ENCODE results near the gene XPR1.
"Not testable (repeated sequence)": the region's sequence is repeated elsewhere in the genome, so short reads cannot be mapped to it uniquely, and the experiment has no call there.

The XPR1 gene

DNA sequence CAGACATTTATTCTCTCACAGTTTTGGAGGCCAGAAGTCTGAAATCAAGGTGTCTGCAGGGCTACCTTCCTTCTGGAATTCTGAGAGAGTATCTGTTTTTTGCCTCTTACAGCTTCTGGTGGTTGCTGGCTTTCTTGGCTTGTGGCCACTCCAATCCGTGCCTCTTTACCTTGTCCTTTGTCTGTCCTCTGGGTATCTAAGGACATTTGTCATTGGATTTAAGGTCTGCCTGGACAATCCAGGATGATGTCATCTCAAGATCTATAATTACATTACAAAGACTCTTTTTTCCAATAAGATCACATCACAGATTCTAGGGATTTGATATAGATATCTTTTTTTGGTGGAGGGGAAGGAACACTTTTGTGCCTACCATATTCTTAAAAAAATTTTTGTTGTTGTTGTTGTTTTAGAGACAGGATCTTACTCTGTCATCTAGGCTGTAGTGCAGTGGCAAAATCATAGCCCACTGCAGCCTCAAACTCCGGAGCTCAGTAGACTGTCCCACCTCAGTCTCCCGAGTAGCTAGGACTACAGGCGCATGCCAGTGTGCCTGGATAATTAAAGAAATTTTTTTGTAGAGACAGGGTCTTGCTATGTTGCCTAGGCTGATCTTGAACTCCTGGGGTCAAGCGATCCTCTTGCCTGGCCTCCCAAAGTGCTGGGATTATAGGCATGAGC lies 61.9 kb downstream of the XPR1 start:
- DNase-seq: no peak
- intact Hi-C loops (cut with DNase I): no loop called here

DNA sequence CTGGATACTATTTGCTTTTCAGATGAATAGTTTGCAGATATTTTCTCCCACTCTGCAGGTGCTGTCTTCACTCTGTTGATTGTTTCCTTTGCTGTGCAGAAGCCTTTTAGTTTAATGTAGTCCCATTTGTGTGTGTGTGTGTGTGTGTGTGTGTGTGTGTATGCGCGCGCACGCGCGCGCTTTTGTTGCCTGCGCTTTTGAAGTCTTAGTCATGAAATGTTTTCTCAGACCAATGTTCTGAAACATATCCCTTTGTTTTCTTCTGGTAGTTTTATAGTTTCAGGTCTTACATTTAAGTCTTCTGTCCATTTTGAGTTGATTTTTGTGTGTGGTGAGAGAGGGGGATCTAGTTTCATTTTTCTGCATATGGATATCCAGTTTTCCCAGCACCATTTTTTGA lies 63.5 kb downstream of the XPR1 start:
- no peak for DNase-seq
- intact Hi-C loops (cut with DNase I): no loop called here

DNA sequence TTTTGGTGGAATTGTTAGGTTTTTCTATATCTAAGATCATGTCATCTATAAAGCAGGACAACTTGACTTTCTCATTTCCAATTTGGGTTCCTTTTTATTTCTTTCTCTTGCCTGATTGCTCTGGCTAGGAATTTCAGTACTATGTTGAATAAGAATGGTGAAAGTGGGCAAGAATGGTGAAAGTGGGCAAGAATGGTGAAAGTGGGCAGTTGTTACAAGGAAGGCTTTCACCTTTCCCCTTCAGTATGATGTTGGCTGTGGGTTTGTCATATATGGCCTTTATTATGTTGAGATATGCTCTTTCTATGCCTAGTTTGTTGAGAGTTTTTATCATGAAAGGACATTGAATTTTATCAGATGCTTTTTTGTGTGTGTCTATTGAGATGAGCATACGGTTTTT lies 64.5 kb downstream of the XPR1 start:
- intact Hi-C loops (cut with DNase I): no loop called here
- no peak for DNase-seq

DNA sequence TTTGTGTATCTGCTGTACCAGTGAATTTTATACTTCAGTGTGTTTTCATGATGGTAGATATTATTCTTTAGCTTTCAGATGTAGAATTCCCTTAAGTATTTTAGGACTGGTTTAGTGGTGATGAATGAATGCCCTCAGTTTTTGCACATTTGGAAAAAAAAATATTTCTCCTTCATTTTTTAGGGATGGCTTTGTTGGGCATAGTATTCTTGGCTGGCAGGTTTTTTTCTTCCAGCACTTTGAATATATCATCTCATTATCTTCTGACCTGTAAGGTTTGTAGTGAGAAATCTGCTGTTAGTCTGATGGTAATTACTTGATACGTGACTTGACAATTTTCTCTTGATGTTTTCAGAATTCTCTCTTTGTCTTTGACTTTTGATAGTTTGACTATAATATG lies 66.8 kb downstream of the XPR1 start:
- DNase-seq: no peak
- intact Hi-C loops (cut with DNase I): no loop called here

DNA sequence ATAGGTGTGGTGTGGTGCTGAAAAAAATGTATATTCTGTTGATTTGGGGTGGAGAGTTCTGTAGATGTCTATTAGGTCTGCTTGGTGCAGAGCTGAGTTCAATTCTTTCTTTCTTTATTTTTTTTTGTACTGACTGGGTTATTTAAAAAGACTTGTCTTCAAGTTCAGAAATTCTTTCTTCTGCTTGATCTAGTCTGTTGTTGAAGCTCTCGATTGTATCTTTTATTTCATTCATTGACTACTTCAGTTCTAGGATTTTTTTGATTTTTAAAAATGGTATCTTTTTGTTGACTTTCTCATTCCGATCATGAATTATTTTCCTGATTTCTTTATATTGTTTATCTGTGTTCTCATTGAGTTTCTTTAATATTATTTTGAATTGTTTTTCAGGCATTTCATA lies 70.6 kb downstream of the XPR1 start:
- intact Hi-C loops (cut with DNase I); DNase-seq: not testable (repeated sequence)

DNA sequence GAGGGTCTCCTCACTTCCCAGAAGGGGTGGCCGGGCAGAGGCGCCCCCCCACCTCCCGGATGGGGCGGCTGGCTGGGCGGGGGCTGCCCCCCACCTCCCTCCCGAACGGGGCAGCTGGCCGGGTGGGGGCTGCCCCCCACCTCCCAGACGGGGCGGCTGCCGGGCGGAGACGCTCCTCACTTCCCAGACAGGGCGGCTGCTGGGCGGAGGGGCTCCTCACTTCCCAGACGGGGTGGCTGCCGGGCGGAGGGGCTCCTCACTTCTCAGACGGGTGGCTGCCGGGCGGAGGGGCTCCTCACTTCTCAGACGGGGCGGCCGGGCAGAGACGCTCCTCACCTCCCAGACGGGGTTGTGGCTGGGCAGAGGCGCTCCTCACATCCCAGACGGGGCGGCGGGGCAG lies 78.9 kb downstream of the XPR1 start:
- DNase-seq; intact Hi-C loops (cut with DNase I): not testable (repeated sequence)

DNA sequence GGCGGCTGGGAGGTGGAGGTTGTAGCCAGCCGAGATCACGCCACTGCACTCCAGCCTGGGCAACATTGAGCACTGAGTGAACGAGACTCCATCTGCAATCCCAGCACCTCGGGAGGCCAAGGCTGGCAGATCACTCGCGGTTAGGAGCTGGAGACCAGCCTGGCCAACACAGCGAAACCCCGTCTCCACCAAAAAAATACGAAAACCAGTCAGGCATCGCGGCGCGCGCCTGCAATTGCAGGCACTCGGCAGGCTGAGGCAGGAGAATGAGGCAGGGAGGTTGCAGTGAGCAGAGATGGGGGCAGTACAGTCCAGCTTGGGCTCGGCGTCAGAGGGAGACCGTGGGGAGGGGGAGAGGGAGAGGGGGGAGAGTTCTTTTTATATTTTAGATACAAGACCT lies 79.4 kb downstream of the XPR1 start:
- intact Hi-C loops (cut with DNase I); DNase-seq: not testable (repeated sequence)

DNA sequence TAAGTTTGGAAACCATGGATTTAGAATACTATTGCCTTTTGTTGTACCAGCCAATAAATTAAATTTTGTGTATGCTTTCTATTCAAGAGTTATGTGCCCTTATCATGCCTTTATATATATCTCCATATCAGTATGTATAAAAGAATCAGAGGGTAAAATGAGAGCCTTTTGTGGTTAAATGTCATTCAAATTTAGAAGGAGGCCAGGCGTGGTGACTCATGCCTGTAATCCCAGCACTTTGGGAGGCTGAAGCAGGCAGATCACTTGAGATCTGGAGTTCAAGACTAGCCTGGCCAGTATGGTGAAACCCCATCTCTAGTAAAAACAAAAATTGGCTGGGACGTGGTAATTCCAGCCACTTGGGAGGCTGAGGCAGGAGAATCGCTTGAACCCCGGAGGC lies 88.9 kb downstream of the XPR1 start:
- DNase-seq: no peak
- intact Hi-C loops (cut with DNase I): no loop called here

DNA sequence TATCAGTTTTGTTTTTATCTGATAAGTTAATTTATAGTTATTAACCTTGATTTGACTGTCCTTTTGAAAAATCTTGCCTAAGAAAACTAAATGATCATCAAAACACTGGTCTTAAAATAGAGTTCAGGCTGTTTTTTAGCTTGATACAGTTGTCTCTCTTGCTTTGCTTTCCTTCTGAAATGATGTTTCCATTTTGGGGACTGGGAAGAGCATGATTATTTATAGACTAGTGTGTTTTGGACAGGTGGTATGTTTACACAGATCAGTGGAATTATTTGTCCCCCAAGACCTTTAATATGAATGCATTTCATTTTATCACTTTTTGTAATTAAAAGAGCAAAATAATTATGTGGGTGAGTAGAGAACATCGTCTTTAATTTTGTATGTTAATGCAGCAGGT lies 90.8 kb downstream of the XPR1 start:
- intact Hi-C loops (cut with DNase I): no loop called here
- no peak for DNase-seq

DNA sequence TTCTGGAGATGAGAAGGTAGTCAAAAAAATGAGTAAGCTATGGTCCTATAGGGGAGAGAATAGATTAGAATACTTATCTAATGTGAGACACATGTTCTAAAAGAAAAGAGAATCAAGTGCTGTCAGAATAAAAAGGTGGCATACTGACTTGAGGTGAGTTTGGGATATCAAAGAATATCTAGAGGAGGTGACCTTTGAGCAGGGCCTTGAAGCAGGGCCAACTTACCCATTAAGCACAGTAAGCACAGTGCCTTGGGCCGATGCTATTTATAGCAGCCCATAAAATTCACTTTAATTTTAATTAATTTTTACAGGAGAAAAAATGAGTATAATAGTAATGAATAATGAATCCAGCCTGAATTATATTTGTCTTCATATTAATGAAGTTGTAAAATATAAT lies 92.2 kb downstream of the XPR1 start:
- intact Hi-C loops (cut with DNase I): no loop called here
- no peak for DNase-seq

DNA sequence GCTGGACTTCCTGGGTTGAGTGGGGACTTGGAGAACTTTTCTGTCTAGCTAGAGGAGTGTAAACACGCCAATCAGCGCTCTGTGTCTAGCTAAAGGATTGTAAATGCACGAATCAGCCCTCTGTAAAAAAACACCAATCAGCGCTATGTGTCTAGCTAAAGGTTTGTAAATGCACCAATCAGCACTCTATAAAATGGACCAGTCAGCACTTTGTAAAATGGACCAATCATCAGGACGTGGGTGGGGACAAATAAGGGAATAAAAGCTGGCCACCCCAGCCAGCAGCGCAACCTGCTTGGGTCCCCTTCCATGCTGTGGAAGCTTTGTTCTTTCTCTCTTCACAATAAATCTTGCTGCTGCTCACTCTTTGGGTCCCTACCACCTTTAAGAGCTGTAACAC lies 94.2 kb downstream of the XPR1 start:
- intact Hi-C loops (cut with DNase I); DNase-seq: not testable (repeated sequence)

DNA sequence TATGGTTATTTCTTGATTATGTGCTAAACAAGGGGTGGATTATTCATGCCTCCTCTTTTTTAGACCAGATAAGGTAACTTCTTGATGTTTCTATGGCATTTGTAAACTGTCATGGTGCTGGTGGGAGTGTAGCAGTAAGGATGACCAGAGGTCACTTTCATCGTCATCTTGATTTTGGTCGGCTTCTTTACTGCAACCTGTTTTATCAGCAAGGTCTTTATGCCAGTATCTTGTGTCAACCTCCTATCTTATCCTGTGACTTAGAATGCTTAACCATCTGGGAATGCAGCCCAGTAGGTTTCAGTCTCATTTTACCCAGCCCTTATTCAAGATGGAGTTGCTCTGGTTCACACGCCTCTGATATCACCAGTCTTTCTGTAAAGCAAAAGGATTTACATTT lies 95.9 kb downstream of the XPR1 start:
- DNase-seq; intact Hi-C loops (cut with DNase I): not testable (repeated sequence)

DNA sequence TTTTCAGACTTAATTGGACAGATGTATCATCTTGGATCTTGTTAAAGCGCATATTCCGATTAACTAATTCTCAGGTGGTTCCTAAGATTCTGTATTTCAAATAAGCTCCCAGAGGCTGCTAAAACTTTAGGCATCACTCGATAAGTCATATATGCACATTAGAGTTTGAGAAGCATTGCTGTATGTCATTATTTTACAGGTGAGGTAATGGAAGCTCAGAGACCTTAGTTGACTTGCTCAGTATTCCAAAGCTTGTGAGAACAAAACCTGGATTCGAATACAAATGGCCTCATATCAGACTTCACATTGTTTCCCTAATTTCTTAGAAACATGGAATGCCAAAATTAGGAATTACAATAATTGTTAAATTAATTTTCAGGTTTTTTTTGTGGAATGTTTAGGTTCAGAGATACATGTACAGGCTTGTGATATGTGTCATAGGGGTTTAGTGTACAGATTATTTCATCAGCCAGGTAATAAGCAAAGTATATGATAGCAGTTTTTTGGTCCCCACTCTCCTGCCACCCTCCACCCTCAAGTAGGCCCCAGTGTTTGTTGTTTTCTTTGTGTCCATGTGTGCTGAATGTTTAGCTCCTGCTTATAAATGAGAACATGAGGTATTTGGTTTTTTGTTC lies 96.8 kb downstream of the XPR1 start:
- intact Hi-C loops (cut with DNase I): no loop called here
- DNase-seq: no peak

DNA sequence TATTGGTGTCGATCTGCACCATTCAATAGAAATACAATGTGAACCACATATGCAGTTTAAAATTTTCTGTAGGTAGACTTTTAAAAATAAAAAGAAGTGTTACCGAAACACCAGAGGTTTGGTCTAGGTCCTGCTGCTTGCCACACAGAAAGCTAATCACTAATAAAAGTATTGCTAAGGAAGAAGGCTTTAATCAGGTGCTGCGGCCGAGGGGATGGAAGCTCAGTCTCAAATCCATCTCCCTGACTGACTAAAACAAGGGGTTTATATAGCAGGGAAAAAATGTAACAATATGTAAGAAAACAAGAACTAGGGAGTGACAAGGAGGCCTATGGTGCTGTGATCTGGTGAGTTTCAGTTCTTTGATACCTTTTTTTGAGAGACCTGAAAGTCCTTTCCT lies 99.3 kb downstream of the XPR1 start:
- intact Hi-C loops (cut with DNase I): no loop called here
- DNase-seq: no peak

DNA sequence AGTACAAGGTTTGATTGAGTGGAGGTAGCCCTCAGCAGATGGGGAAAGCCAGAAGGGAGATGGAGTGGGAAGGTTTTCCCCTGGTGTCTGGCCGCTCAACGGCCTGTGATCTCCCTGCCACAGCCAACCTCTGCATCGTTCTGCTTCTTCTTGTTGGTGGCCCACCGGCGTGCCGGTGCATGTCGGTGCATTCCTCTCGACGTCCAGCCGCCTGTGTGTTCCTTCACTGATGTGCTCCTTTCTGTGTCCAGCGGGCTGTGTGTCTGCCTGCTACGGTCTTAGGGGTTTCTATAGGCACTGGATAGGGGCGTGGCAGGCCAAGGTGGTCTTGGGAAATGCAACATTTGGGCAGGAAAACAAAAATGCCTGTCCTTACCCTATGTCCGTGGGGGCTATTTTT lies 101.0 kb downstream of the XPR1 start:
- intact Hi-C loops (cut with DNase I): no loop called here

DNA sequence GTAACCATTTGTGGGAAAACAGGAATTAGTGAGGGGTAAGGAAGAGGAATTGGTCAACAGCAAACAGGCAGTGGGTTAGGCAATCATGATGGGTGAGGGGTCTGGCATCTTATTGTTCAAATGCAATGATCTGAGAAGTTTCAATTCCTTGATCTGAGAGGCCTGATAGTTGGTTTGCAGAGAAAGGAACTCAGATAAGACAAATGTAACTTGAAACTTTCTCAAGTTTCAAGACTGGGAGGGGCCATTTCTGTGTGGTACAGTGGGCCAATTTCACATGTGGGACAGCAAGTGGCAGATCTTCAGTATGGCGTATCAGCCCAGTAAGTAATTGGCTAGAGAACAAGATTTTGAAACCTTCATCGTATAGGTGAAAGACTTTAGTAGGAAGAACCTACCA lies 102.5 kb downstream of the XPR1 start:
- intact Hi-C loops (cut with DNase I): no loop called here
- DNase-seq: no peak

More for the DNA sequence above, 101.0 kb downstream of the XPR1 start:
- no peak for DNase-seq

DNA sequence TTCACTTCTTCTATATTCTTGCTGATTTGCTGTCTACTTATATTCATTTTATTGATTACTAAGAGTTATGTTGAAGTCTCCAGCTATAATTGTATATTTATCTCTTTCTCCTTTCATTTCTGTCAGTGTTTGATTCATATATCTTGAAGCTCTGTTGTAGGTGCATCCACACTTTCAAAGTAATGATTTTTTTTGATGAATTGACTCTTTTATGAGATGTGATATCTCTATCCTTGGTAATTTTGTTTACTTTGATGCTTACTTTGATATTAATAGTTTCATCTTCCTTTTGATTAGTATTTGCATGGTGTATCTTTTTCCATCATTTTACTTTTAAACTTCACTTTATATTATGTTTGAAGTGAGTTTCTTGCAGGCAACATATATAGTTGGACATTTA lies 110.8 kb downstream of the XPR1 start:
- intact Hi-C loops (cut with DNase I): no loop called here

DNA sequence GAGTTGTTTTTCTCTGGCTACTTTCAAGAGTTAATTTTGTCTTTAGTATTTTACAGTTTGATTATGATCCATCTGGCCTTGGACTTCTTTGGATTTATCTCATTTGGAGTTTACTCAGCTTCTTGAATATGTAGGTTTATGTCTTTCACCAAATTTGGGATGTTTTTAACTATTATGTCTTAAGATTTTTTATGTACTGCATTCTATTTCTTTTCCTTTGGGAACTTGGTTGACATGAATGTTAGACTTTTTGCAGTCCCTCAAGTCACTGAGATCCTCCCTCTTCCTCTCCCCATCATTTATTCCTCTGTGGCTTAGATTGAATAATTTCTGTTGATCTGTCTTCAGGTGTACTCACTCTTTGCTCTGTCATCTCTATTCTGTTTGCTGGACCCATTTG lies 112.0 kb downstream of the XPR1 start:
- intact Hi-C loops (cut with DNase I): no loop called here
- no peak for DNase-seq

More for the DNA sequence above, 110.8 kb downstream of the XPR1 start:
- no peak for DNase-seq

DNA sequence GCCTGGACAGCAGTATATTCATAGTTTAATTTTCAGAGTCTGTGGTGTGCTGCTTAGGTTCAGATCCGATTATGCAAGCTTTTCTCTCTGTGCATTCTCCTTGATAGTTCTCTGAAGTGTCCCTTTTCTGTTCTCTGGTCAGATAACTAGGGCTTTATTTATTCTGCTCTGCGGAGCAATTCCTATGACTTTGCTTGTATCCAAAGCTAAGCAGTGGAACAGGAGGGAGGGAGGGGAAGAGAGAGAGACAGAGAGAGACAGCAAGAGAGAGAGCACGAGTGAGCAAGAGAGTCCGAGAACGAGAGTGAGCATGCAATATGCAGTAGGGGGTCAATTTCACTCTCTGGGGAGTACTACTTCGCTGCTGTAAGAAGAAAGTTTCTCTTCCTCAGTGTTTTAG lies 113.3 kb downstream of the XPR1 start:
- no peak for DNase-seq
- intact Hi-C loops (cut with DNase I): no loop called here

DNA sequence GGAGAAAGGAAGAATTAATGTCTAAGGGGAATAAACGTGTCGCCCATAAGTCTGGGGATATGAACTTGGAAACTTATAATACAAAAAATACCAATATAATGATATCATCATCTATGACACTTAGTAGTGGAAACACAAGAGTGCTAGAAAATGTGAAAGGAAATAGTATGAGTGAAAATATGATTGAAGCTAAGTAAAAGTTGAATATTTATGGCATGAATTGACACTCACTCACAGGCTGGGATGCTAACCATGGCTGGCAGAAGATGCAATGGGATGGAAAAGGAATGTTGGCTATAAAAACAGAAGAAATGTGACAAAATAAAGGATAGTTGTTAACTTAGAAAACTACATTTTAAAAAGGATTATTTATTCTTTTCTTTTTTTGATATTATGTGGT lies 120.1 kb downstream of the XPR1 start:
- DNase-seq: no peak
- intact Hi-C loops (cut with DNase I): no loop called here

DNA sequence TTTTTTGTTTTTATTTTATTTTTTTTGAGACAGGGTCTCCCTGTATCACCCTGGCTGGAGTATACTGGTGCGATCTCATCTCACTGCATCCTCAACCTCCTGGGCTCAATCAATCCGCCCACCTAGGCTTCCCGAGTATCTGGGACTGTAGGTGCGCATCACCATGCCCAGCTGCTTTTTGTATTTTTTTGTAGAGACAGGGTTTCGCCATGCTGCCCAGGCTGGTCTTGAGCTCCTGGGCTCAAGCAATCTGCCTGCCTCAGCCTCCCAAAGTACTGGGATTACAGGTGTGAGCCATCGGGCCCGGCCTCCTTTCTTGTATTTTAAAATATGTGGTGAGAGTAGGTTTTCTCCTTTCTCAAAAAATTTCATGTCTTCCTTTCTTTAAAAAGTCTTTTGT lies 122.6 kb downstream of the XPR1 start:
- DNase-seq: no peak
- intact Hi-C loops (cut with DNase I): no loop called here
